ENCODE measurements around the gene MCF2L. TPM values are rescaled to one million over a fixed set of nuclear protein-coding genes. Genes with fewer than 3 reads are reported as not detected.

MCF2L gene
- total RNA-seq, 1 donor from 2014 or later = 83.0 TPM

DNA sequence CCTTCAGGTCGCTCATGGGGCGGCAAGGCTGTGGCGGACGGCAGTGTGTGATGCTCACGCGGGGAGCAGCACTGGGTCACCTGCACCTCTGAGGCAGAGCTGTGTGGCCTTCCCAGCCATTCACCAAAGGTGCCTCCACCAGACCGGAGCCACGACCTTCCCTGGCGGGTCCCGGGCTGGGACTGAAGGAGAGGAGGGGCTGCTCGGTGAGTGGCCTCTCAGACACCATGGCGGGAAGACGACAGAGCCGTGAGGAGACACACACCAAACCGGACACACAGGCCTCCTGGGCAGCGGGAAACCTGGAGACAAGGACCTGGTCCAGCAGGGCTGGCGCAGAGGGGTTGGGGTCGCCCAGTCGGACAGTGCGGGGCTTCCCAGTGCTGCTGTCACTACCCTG lies 7.5 kb downstream of the MCF2L start:
- peaks cover 5% of the 10 kb centered on the region for H3K27me3 Mint-ChIP-seq (ENCODE audit: unreplicated experiment)
- H3K9me3 Mint-ChIP-seq (ENCODE audit: unreplicated experiment) = peaks cover 9% of the 10 kb centered on the region
- H3K36me3 Mint-ChIP-seq (ENCODE audit: unreplicated experiment) = no peaks in the 10 kb centered on the region
- no peak for DNase-seq
- H3K27ac Mint-ChIP-seq (ENCODE audit: unreplicated experiment) = no peak overlapping the region
- no peak for TF ChIP-seq CTCF (IDR thresholded peaks at IDR 0.05; ENCODE audit: partially characterized antibody, unreplicated experiment)
- H3K4me1 Mint-ChIP-seq (ENCODE audit: low read depth, unreplicated experiment) = no peaks in the 10 kb centered on the region
- no peak overlapping the region for H3K4me3 Mint-ChIP-seq (ENCODE audit: unreplicated experiment)

DNA sequence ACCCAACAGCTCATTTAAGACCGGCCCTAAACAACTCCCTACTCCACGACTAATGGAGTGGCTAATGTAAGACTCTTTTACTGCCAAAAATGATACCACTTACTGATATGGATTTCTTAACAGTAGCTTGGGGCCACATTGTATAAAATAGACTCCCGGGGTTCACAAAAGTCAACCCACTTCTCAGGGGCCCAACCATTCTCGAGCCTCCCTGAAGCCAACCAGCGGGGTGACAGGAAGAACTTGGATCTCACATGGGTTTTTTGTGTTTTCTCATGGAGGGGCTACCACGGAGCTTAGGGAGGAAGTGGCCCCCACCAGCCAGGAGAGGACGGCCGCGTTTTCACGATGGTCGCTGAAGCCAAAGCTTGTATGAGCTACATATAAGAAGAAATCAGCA lies 8.1 kb downstream of the MCF2L start:
- peaks cover 7% of the 10 kb centered on the region for H3K9me3 Mint-ChIP-seq (ENCODE audit: unreplicated experiment)
- H3K4me1 Mint-ChIP-seq (ENCODE audit: low read depth, unreplicated experiment) = no peaks in the 10 kb centered on the region
- H3K36me3 Mint-ChIP-seq (ENCODE audit: unreplicated experiment) = no peaks in the 10 kb centered on the region
- no peak overlapping the region for H3K4me3 Mint-ChIP-seq (ENCODE audit: unreplicated experiment)
- TF ChIP-seq CTCF (IDR thresholded peaks at IDR 0.05; ENCODE audit: partially characterized antibody, unreplicated experiment) = no peak
- H3K27ac Mint-ChIP-seq (ENCODE audit: unreplicated experiment) = no peak overlapping the region
- DNase-seq = no peak
- peaks cover 5% of the 10 kb centered on the region for H3K27me3 Mint-ChIP-seq (ENCODE audit: unreplicated experiment)

DNA sequence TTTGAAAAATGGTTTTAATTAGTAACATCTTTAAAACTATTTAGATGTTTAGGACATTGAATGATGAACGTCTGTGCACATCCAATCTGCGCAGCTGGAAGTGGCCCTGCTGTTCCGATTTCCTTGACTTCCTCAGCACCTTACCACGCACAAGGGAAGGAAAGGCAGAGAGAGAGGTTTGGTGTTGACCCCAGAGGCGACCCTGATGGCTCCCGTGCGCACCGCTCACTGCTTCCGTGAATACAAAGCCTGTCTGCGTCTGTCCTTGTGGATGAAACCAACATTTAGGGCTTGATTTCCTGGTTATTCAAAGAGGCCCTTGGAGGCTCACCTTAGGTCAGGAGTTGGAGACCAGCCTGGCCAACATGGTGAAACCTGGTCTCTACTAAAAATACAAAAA lies 8.5 kb downstream of the MCF2L start:
- Mint-ChIP-seq H3K9me3 (ENCODE audit: unreplicated experiment) (peaks cover 7% of the 10 kb centered on the region), H3K36me3 (ENCODE audit: unreplicated experiment) (no peaks in the 10 kb centered on the region), H3K4me1 (ENCODE audit: low read depth, unreplicated experiment) (peaks cover under 1% of the 10 kb centered on the region), H3K27ac (ENCODE audit: unreplicated experiment) (no peak overlapping the region), H3K4me3 (ENCODE audit: unreplicated experiment) (no peak overlapping the region), H3K27me3 (ENCODE audit: unreplicated experiment) (peaks cover 5% of the 10 kb centered on the region)
- no peak for TF ChIP-seq CTCF (IDR thresholded peaks at IDR 0.05; ENCODE audit: partially characterized antibody, unreplicated experiment)
- DNase-seq = no peak

DNA sequence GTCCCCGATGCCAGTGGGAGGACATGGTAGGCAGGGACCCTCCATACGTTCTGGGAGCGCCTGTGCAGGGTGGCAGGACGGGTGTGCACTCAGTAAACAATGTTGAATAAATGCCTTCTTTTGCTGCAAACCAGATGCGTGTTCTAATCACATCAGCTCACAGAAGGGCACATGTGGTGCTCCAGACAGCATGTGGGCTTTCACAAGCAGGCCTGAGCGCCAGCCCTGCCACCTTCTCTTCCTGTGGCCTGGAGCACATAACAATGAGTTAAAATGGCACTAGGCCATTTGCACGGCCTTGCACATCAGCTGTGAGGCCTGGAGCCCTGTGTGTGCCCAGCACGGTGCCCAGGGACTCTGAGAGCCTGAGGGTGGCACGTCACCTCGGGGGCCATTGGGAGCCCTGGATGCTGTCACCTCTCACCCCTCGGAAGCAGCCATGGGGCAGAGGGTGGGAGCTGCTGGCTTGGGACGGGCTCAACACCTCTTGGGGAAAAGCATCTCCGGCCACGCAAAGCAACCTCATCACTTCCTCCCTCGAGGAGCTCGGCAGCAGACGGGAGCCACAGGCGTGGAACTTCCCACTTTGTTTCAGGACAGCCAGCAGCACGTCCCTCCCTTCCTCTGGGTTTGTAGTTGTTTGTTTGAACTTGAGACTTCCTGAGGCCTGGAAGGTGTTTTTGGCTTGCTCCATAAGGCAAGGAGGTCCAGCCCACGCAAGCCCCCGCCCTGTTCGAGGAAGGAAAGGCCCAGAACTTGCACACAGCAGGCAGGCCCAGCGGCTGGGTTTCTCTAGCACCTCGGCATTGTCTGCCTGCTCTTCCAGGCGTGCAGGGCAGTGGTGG lies 9.8 kb downstream of the MCF2L start:
- peaks cover 7% of the 10 kb centered on the region for H3K9me3 Mint-ChIP-seq (ENCODE audit: unreplicated experiment)
- H3K4me1 Mint-ChIP-seq (ENCODE audit: low read depth, unreplicated experiment) = peaks cover 6% of the 10 kb centered on the region
- peaks cover 7% of the 10 kb centered on the region for H3K27me3 Mint-ChIP-seq (ENCODE audit: unreplicated experiment)
- no peak for TF ChIP-seq CTCF (IDR thresholded peaks at IDR 0.05; ENCODE audit: partially characterized antibody, unreplicated experiment)
- DNase-seq = no peak
- no peak overlapping the region for H3K27ac Mint-ChIP-seq (ENCODE audit: unreplicated experiment)
- H3K36me3 Mint-ChIP-seq (ENCODE audit: unreplicated experiment) = no peaks in the 10 kb centered on the region
- H3K4me3 Mint-ChIP-seq (ENCODE audit: unreplicated experiment) = no peak overlapping the region

GRCh38 chr13:112979406-112979902 lies 10.4 kb downstream of the MCF2L start:
- no peak for TF ChIP-seq CTCF (IDR thresholded peaks at IDR 0.05; ENCODE audit: partially characterized antibody, unreplicated experiment)
- DNase-seq = no peak
- Mint-ChIP-seq H3K9me3 (ENCODE audit: unreplicated experiment) (peaks cover 10% of the 10 kb centered on the region), H3K36me3 (ENCODE audit: unreplicated experiment) (no peaks in the 10 kb centered on the region), H3K27ac (ENCODE audit: unreplicated experiment) (no peak overlapping the region), H3K4me3 (ENCODE audit: unreplicated experiment) (no peak overlapping the region), H3K4me1 (ENCODE audit: low read depth, unreplicated experiment) (peaks cover 6% of the 10 kb centered on the region), H3K27me3 (ENCODE audit: unreplicated experiment) (peaks cover 9% of the 10 kb centered on the region)
